SK-N-SH treated with all-trans-retinoic acid at 6 μM for 48 hours (cell line): ENCODE results near the gene MAN1A2.

ENCODE experiments used
- ATAC-seq: fragments of 200-7000 bp; cut with Tn5 transposase; 3 replicates; pipeline ENCODE4 v1.9.1; 2020; ENCODE audit warnings: mild to moderate bottlenecking, moderate library complexity
- ARNTL ChIP-seq: fragments of 450-650 bp; formaldehyde crosslinking; IDR thresholded peaks from 2 replicates; pipeline ENCODE4 v1.5.0; 2020; ENCODE audit warnings: low read depth, mild to moderate bottlenecking, moderate library complexity, borderline replicate concordance
- BACH2 ChIP-seq: fragments of 250-450 bp; sonication (Bioruptor Pico); IDR thresholded peaks from 2 replicates; pipeline ENCODE4 v1.9.0; 2021; ENCODE audit warnings: mild to moderate bottlenecking, borderline replicate concordance
- CSDC2 ChIP-seq: fragments of 250-450 bp; sonication (Bioruptor Pico); IDR thresholded peaks from 2 replicates; pipeline ENCODE4 v1.5.0; 2020; ENCODE audit warnings: mild to moderate bottlenecking, moderate library complexity
- ESRRG ChIP-seq: fragments of 250-450 bp; sonication (Bioruptor Pico); IDR thresholded peaks from 2 replicates; pipeline ENCODE4 v1.6.1; 2021; ENCODE audit warnings: mild to moderate bottlenecking
- GLIS3 ChIP-seq: fragments of 250-450 bp; sonication (Bioruptor Pico); IDR thresholded peaks from 2 replicates; pipeline ENCODE4 v1.5.0; 2020; ENCODE audit warnings: mild to moderate bottlenecking, moderate library complexity
- ISL1 ChIP-seq: fragments of 250-450 bp; sonication (Bioruptor Pico); IDR thresholded peaks from 2 replicates; pipeline ENCODE4 v2.1.2; 2022; ENCODE audit warnings: mild to moderate bottlenecking, moderate library complexity
- OSR1 ChIP-seq: fragments of 250-450 bp; sonication (Bioruptor Pico); IDR thresholded peaks from 2 replicates; pipeline ENCODE4 v1.8.0; 2022; ENCODE audit warnings: moderate library complexity, mild to moderate bottlenecking, inconsistent platforms
- PATZ1 ChIP-seq: fragments of 250-450 bp; sonication (Bioruptor Pico); IDR thresholded peaks from 2 replicates; pipeline ENCODE4 v1.8.0; 2020; ENCODE audit warnings: mild to moderate bottlenecking, moderate library complexity, borderline replicate concordance
- PPARA ChIP-seq: fragments of 250-450 bp; sonication (Bioruptor Pico); IDR thresholded peaks from 2 replicates; pipeline ENCODE4 v1.5.0; 2020; ENCODE audit warnings: mild to moderate bottlenecking, borderline replicate concordance
- SNAI2 ChIP-seq: fragments of 250-450 bp; sonication (Bioruptor Pico); IDR thresholded peaks from 2 replicates; pipeline ENCODE4 v1.5.0; 2020; ENCODE audit warnings: mild to moderate bottlenecking, moderate library complexity
- TCF4 ChIP-seq: fragments of 250-450 bp; sonication (Bioruptor Pico); IDR thresholded peaks from 2 replicates; pipeline ENCODE4 v1.8.0; 2021; ENCODE audit warnings: mild to moderate bottlenecking, moderate library complexity, borderline replicate concordance
- TOX ChIP-seq: fragments of 250-450 bp; sonication (Bioruptor Pico); IDR thresholded peaks from 2 replicates; pipeline ENCODE4 v1.8.0; 2021; ENCODE audit warnings: mild to moderate bottlenecking, moderate library complexity, borderline replicate concordance
- ZC3H10 ChIP-seq: fragments of 250-450 bp; sonication (Bioruptor Pico); IDR thresholded peaks from 2 replicates; pipeline ENCODE4 v1.5.1; 2021; ENCODE audit warnings: mild to moderate bottlenecking, moderate library complexity
- ZFP3 ChIP-seq: fragments of 250-450 bp; sonication (Bioruptor Pico); IDR thresholded peaks from 2 replicates; pipeline ENCODE4 v1.5.0; 2020; ENCODE audit warnings: mild to moderate bottlenecking, moderate library complexity
- ZFP30 ChIP-seq: fragments of 450-650 bp; formaldehyde crosslinking; IDR thresholded peaks from 2 replicates; pipeline ENCODE4 v1.5.0; 2022; ENCODE audit warnings: mild to moderate bottlenecking, moderate library complexity
- ZNF565 ChIP-seq: fragments of 450-650 bp; formaldehyde crosslinking; conservative IDR thresholded peaks from 2 replicates; pipeline ENCODE4 v1.5.0; 2020; ENCODE audit warnings: low read depth, mild to moderate bottlenecking, moderate library complexity
- ZNF70 ChIP-seq: fragments of 450-650 bp; formaldehyde crosslinking; IDR thresholded peaks from 2 replicates; pipeline ENCODE4 v1.5.0; 2020; ENCODE audit warnings: mild to moderate bottlenecking, moderate library complexity
- ZNF8 ChIP-seq: fragments of 450-650 bp; formaldehyde crosslinking; IDR thresholded peaks from 2 replicates; pipeline ENCODE4 v1.5.0; 2020; ENCODE audit warnings: mild to moderate bottlenecking, moderate library complexity
- TF ChIP-seq, protein P1 (sequence below): fragments of 250-450 bp; sonication (Bioruptor Pico); IDR thresholded peaks from 2 replicates; pipeline ENCODE4 v1.5.0; 2020; ENCODE audit warnings: mild to moderate bottlenecking, moderate library complexity
- TF ChIP-seq, protein P2 (sequence below): fragments of 250-450 bp; sonication (Bioruptor Pico); IDR thresholded peaks from 2 replicates; pipeline ENCODE4 v1.5.1; 2021; ENCODE audit warnings: mild to moderate bottlenecking, moderate library complexity
- TF ChIP-seq, protein P3 (sequence below): fragments of 250-450 bp; sonication (Bioruptor Pico); IDR thresholded peaks from 2 replicates; pipeline ENCODE4 v1.8.0; 2021; ENCODE audit warnings: low read depth, mild to moderate bottlenecking, moderate library complexity, borderline replicate concordance
- TF ChIP-seq, protein P4 (sequence below): fragments of 250-450 bp; sonication (Bioruptor Pico); IDR thresholded peaks from 2 replicates; pipeline ENCODE4 v1.5.1; 2020; ENCODE audit warnings: low read depth, mild to moderate bottlenecking, moderate library complexity

MAN1A2 gene

GRCh38 chr1:117529683-117530082 lies 162.4 kb downstream of the MAN1A2 start:
- ATAC-seq, result no peak
- TF ChIP-seq TCF4 (CRISPR knock-in tag) (no peak), ARNTL (CRISPR knock-in tag) (no peak), ZNF8 (CRISPR knock-in tag) (no peak), ZFP30 (CRISPR knock-in tag) (no peak), GLIS3 (CRISPR knock-in tag) (no peak), BACH2 (CRISPR knock-in tag) (no peak), ZC3H10 (CRISPR knock-in tag) (no peak), OSR1 (CRISPR knock-in tag) (no peak), PPARA (CRISPR knock-in tag) (no peak), ISL1 (no peak), PATZ1 (no peak), ZNF565 (no peak), ZNF70 (no peak), TOX (no peak), ZFP3 (no peak), CSDC2 (no peak)
- TF ChIP-seq, protein P1, sequence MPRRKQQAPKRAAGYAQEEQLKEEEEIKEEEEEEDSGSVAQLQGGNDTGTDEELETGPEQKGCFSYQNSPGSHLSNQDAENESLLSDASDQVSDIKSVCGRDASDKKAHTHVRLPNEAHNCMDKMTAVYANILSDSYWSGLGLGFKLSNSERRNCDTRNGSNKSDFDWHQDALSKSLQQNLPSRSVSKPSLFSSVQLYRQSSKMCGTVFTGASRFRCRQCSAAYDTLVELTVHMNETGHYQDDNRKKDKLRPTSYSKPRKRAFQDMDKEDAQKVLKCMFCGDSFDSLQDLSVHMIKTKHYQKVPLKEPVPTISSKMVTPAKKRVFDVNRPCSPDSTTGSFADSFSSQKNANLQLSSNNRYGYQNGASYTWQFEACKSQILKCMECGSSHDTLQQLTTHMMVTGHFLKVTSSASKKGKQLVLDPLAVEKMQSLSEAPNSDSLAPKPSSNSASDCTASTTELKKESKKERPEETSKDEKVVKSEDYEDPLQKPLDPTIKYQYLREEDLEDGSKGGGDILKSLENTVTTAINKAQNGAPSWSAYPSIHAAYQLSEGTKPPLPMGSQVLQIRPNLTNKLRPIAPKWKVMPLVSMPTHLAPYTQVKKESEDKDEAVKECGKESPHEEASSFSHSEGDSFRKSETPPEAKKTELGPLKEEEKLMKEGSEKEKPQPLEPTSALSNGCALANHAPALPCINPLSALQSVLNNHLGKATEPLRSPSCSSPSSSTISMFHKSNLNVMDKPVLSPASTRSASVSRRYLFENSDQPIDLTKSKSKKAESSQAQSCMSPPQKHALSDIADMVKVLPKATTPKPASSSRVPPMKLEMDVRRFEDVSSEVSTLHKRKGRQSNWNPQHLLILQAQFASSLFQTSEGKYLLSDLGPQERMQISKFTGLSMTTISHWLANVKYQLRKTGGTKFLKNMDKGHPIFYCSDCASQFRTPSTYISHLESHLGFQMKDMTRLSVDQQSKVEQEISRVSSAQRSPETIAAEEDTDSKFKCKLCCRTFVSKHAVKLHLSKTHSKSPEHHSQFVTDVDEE, result no peak
- TF ChIP-seq, protein P2, sequence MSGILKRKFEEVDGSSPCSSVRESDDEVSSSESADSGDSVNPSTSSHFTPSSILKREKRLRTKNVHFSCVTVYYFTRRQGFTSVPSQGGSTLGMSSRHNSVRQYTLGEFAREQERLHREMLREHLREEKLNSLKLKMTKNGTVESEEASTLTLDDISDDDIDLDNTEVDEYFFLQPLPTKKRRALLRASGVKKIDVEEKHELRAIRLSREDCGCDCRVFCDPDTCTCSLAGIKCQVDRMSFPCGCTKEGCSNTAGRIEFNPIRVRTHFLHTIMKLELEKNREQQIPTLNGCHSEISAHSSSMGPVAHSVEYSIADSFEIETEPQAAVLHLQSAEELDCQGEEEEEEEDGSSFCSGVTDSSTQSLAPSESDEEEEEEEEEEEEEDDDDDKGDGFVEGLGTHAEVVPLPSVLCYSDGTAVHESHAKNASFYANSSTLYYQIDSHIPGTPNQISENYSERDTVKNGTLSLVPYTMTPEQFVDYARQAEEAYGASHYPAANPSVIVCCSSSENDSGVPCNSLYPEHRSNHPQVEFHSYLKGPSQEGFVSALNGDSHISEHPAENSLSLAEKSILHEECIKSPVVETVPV (CRISPR knock-in tag), result no peak
- TF ChIP-seq, protein P3, sequence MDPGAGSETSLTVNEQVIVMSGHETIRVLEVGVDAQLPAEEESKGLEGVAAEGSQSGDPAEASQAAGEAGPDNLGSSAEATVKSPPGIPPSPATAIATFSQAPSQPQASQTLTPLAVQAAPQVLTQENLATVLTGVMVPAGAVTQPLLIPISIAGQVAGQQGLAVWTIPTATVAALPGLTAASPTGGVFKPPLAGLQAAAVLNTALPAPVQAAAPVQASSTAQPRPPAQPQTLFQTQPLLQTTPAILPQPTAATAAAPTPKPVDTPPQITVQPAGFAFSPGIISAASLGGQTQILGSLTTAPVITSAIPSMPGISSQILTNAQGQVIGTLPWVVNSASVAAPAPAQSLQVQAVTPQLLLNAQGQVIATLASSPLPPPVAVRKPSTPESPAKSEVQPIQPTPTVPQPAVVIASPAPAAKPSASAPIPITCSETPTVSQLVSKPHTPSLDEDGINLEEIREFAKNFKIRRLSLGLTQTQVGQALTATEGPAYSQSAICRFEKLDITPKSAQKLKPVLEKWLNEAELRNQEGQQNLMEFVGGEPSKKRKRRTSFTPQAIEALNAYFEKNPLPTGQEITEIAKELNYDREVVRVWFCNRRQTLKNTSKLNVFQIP (CRISPR knock-in tag), result no peak
- TF ChIP-seq, all 23 proteins: peak for 0

DNA sequence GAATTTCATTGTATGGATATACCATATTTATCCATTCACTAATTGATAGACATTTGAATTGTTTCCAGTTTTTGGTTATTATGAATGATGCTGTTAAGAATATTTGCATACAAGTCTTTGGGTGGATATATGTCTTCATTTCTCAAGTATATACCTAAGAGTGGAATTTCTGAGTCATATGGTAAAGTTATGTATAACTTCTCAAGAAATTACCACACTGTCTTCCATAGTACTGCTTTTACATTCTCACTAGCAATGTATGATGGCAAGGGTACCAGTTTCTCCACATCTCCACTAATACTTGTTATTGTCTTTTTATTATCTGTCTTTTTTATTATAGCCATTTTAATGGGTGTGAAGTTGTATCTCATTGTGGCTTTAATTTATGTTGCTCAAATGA lies 164.0 kb downstream of the MAN1A2 start:
- TF ChIP-seq GLIS3 (CRISPR knock-in tag) (no peak), OSR1 (CRISPR knock-in tag) (no peak), ZFP3 (no peak), ISL1 (no peak), ARNTL (CRISPR knock-in tag) (no peak), ZNF565 (no peak), TCF4 (CRISPR knock-in tag) (no peak), PATZ1 (no peak), ESRRG (no peak), PPARA (CRISPR knock-in tag) (no peak), CSDC2 (no peak), ZFP30 (CRISPR knock-in tag) (no peak), SNAI2 (CRISPR knock-in tag) (no peak), ZC3H10 (CRISPR knock-in tag) (no peak)
- TF ChIP-seq, protein P2 (CRISPR knock-in tag), result no peak
- TF ChIP-seq, protein P3 (CRISPR knock-in tag), result no peak
- TF ChIP-seq, protein P4, sequence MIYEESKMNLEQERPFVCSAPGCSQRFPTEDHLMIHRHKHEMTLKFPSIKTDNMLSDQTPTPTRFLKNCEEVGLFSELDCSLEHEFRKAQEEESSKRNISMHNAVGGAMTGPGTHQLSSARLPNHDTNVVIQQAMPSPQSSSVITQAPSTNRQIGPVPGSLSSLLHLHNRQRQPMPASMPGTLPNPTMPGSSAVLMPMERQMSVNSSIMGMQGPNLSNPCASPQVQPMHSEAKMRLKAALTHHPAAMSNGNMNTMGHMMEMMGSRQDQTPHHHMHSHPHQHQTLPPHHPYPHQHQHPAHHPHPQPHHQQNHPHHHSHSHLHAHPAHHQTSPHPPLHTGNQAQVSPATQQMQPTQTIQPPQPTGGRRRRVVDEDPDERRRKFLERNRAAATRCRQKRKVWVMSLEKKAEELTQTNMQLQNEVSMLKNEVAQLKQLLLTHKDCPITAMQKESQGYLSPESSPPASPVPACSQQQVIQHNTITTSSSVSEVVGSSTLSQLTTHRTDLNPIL, result no peak
- no peak for ATAC-seq
